Neutrophil (primary cell): ENCODE data around the gene C1orf198.

ENCODE experiments used
- H3K27ac ChIP-seq: fragments of 200-600 bp; sonication (generic); 2 replicates; pipeline ENCODE4 v1.5.1; 2016; ENCODE audit warnings: mild to moderate bottlenecking, moderate library complexity
- H3K27me3 ChIP-seq: fragments of 200-600 bp; sonication (generic); 2 replicates; pipeline ENCODE4 v1.6.0; 2016; ENCODE audit warnings: mild to moderate bottlenecking
- H3K36me3 ChIP-seq: fragments of 200-600 bp; sonication (generic); 2 replicates; pipeline ENCODE4 v1.5.1; 2017
- H3K4me1 ChIP-seq, 2 experiments: fragments of 200-600 bp in 1 of 2; sonication (generic) in 1 of 2; 1 replicate in 1 of 2; 2 replicates in 1 of 2; pipeline versions ENCODE4 v1.5.1 to v1.6.1; 2013 to 2016; ENCODE audit warnings: low read depth in 1 of 2, low read length in 1 of 2, mild to moderate bottlenecking in 1 of 2, moderate library complexity in 1 of 2; ENCODE audit not compliant: control insufficient read depth in 1 of 2, insufficient read depth in 1 of 2
- H3K4me3 ChIP-seq, 2 experiments: fragments of 200-600 bp in 1 of 2; sonication (generic) in 1 of 2; 1 replicate in 1 of 2; 2 replicates in 1 of 2; pipeline ENCODE4 v1.5.1; 2013 to 2016; ENCODE audit warnings: low read depth in 1 of 2, low read length in 1 of 2, mild to moderate bottlenecking in 1 of 2, moderate library complexity in 1 of 2
- H3K9me3 ChIP-seq: fragments of 200-600 bp; sonication (generic); 2 replicates; pipeline ENCODE4 v1.5.1; 2016
- CTCF ChIP-seq: fragments of 200-600 bp; sonication (generic); IDR thresholded peaks from 2 replicates; pipeline ENCODE4 v1.5.1; 2016; ENCODE audit warnings: antibody characterized with exemption

The C1orf198 gene

GRCh38 chr1:230868736-230869385 lies 540 bp upstream of the C1orf198 start:
- Histone ChIP-seq H3K27ac (no peak overlapping the region), H3K36me3 (no peaks in the 10 kb centered on the region), H3K27me3 (peaks cover 94% of the 10 kb centered on the region), H3K4me1 (peaks cover 12% of the 10 kb centered on the region in 2 experiments), H3K4me3 (peak overlapping the region; percentile 44 to 71), H3K9me3 (no peaks in the 10 kb centered on the region)
- no peak for TF ChIP-seq CTCF

- Histone ChIP-seq H3K36me3 (no peaks in the 10 kb centered on the region), H3K4me1 (peaks cover 12% of the 10 kb centered on the region in 2 experiments), H3K4me3 (peak overlapping the region; percentile 68 to 71), H3K27me3 (peaks cover 86% of the 10 kb centered on the region), H3K27ac (no peak overlapping the region), H3K9me3 (no peaks in the 10 kb centered on the region)
- TF ChIP-seq CTCF = no peak
Observed at GRCh38 chr1:230867101-230867902, 1.0 kb downstream of the C1orf198 start.

- H3K9me3 ChIP-seq = no peaks in the 10 kb centered on the region
- TF ChIP-seq CTCF = no peak
- H3K27ac ChIP-seq = no peak overlapping the region
- H3K4me3 ChIP-seq = no peak overlapping the region
- H3K36me3 ChIP-seq = no peaks in the 10 kb centered on the region
- H3K4me1 ChIP-seq = peaks cover 12% of the 10 kb centered on the region in 2 experiments
- H3K27me3 ChIP-seq = peaks cover 80% of the 10 kb centered on the region
Observed at GRCh38 chr1:230866171-230867070, 1.9 kb downstream of the C1orf198 start.

- Histone ChIP-seq H3K4me1 (peaks cover 12% of the 10 kb centered on the region in 2 experiments), H3K4me3 (no peak overlapping the region), H3K9me3 (no peaks in the 10 kb centered on the region), H3K36me3 (no peaks in the 10 kb centered on the region), H3K27me3 (peaks cover 68% of the 10 kb centered on the region), H3K27ac (no peak overlapping the region)
- TF ChIP-seq CTCF = no peak
Observed at GRCh38 chr1:230865062-230865817, 3.1 kb downstream of the C1orf198 start.

GRCh38 chr1:230864441-230864840 lies 3.9 kb downstream of the C1orf198 start:
- Histone ChIP-seq H3K9me3 (no peaks in the 10 kb centered on the region), H3K27me3 (peaks cover 60% of the 10 kb centered on the region), H3K4me3 (no peak overlapping the region), H3K27ac (no peak overlapping the region), H3K36me3 (no peaks in the 10 kb centered on the region), H3K4me1 (peaks cover 12% of the 10 kb centered on the region in 2 experiments)
- TF ChIP-seq CTCF = no peak
